K562 (cell line): ENCODE measurements around the gene MVB12B. TPM values are rescaled to one million over a fixed set of nuclear protein-coding genes. Genes with fewer than 3 reads are reported as not detected.

Source experiments
- ATAC-seq: fragments of 200-7000 bp; cut with Tn5 transposase; 3 replicates; pipeline ENCODE4 v1.9.1; 2020; ENCODE audit warnings: moderate library complexity
- BruUV-seq: library from RNA; stranded (reverse); fragments of 400-500 nt; replicated peaks from 2 replicates; lab custom pipeline; 2021; lab: Mats Ljungman, UMichigan
- CTCF ChIA-PET: fragments of 300-600 bp; formaldehyde crosslinking; extraction: SDS; loops from one replicate; lab custom pipeline; 2021; ENCODE audit warnings: low intra/inter-chr PET ratio; lab: Yijun Ruan, JAX
- POLR2A ChIA-PET: fragments of 300-600, 350-650 bp; sonication (Branson Sonifier 250); formaldehyde crosslinking; extraction: SDS; loops from one replicate; lab custom pipeline; 2021; ENCODE audit warnings: antibody characterized with exemption, inconsistent platforms; lab: Yijun Ruan, JAX
- DNase-seq, 4 experiments: peaks; one replicate each; pipeline versions ENCODE4 v3.0.0 to v3.0.0-alpha.2; 2011 to 2018; ENCODE audit warnings: low spot score in 3 of 4, mixed read lengths in 3 of 4; ENCODE audit errors: extremely low read depth in 1 of 4
- FAIRE-seq: peaks from 2 replicates; lab custom pipeline; 2011; peaks lifted over from hg19 to GRCh38; lab: Jason Lieb, UNC
- H2AFZ ChIP-seq: 2 replicates; pipeline ENCODE4 v1.6.0; 2011; ENCODE audit warnings: low read depth, low read length, control low read depth, inconsistent platforms
- H3K27ac ChIP-seq: fragments of 200-600 bp; 3 replicates; pipeline ENCODE4 v1.8.0; 2011; ENCODE audit warnings: low read depth, mild to moderate bottlenecking, control low read depth, inconsistent platforms, low read length, moderate library complexity, mixed read lengths; ENCODE audit errors: extremely low read depth
- H3K27me3 ChIP-seq, 2 experiments: fragments of 300-600 bp in 1 of 2; 2 replicates in 1 of 2; 3 replicates in 1 of 2; pipeline versions ENCODE4 v1.6.0 to v1.8.0; 2011; ENCODE audit warnings: inconsistent platforms in 2 of 2, low read length in 2 of 2, mild to moderate bottlenecking in 1 of 2, mixed read lengths in 1 of 2, moderate library complexity in 1 of 2; ENCODE audit not compliant: control insufficient read depth in 2 of 2, insufficient read depth in 2 of 2
- H3K36me3 ChIP-seq: fragments of 300-600 bp; 3 replicates; pipeline ENCODE4 v1.8.0; 2011; ENCODE audit warnings: mild to moderate bottlenecking, low read length, inconsistent platforms; ENCODE audit not compliant: control insufficient read depth, insufficient read depth
- H3K4me1 ChIP-seq, 2 experiments: fragments of 200-600 bp in 1 of 2; replicated peaks in 1 of 2; 2 replicates in 1 of 2; 3 replicates in 1 of 2; pipeline versions ENCODE4 v1.5.1 to v1.8.0; 2011; ENCODE audit warnings: inconsistent platforms in 2 of 2, low read length in 2 of 2, mild to moderate bottlenecking in 1 of 2, mixed read lengths in 1 of 2, moderate library complexity in 1 of 2; ENCODE audit not compliant: control insufficient read depth in 2 of 2, insufficient read depth in 2 of 2
- H3K4me2 ChIP-seq: 2 replicates; pipeline ENCODE4 v1.6.1; 2011; ENCODE audit warnings: low read length, control low read depth, inconsistent platforms, mixed read lengths; ENCODE audit not compliant: insufficient read depth
- H3K4me3 ChIP-seq: fragments of 200-600 bp; sonication (generic), shearing (Covaris generic); 2 replicates; pipeline ENCODE4 v1.5.1; 2016; ENCODE audit warnings: control low read depth, inconsistent platforms
- H3K79me2 ChIP-seq: fragments of 200-600 bp; 3 replicates; pipeline ENCODE4 v1.8.0; 2011; ENCODE audit warnings: low read length, inconsistent platforms; ENCODE audit not compliant: control insufficient read depth, insufficient read depth
- H3K9ac ChIP-seq, 2 experiments: 2 replicates each; pipeline versions ENCODE4 v1.6.0 to v1.6.1; 2011; ENCODE audit warnings: low read depth in 2 of 2, low read length in 2 of 2, control low read depth in 1 of 2, inconsistent platforms in 1 of 2, mild to moderate bottlenecking in 1 of 2, mixed read lengths in 1 of 2; ENCODE audit not compliant: insufficient read depth in 1 of 2
- H3K9me1 ChIP-seq: one replicate; pipeline ENCODE4 v1.6.0; 2011; ENCODE audit warnings: inconsistent platforms, mild to moderate bottlenecking, low read length, moderate library complexity; ENCODE audit not compliant: control insufficient read depth, insufficient read depth
- H3K9me3 ChIP-seq: replicated peaks from 2 replicates; pipeline ENCODE4 v1.5.1; 2011; ENCODE audit warnings: low read depth, low read length, inconsistent platforms; ENCODE audit not compliant: control insufficient read depth, insufficient read depth
- H4K20me1 ChIP-seq: replicated peaks from 2 replicates; pipeline ENCODE4 v1.6.1; 2011; ENCODE audit warnings: low read length, inconsistent platforms, mixed read lengths; ENCODE audit not compliant: control insufficient read depth, insufficient read depth
- PTRF ChIP-seq: fragments of 450-650 bp; IDR thresholded peaks from 2 replicates; pipeline ENCODE4 v1.6.1; 2016; ENCODE audit warnings: mild to moderate bottlenecking, missing genetic modification characterization, missing compliant biosample characterization
- ZBTB40 ChIP-seq, 2 experiments: fragments of 450-650 bp in 1 of 2; sonication (generic) in 1 of 2; formaldehyde crosslinking in 1 of 2; IDR thresholded peaks; 2 replicates each; pipeline versions ENCODE4 v1.7.1 to v1.9.0; 2016 to 2022; ENCODE audit warnings: inconsistent platforms in 1 of 2, mild to moderate bottlenecking in 1 of 2, missing genetic modification reagents in 1 of 2
- ZBTB8A ChIP-seq: fragments of 450-650 bp; IDR thresholded peaks from 2 replicates; pipeline ENCODE4 v1.6.1; 2018; ENCODE audit warnings: mild to moderate bottlenecking, moderate library complexity; ENCODE audit not compliant: partially characterized antibody
- ZNF76 ChIP-seq: fragments of 250-450 bp; sonication (Bioruptor Pico); IDR thresholded peaks from 2 replicates; pipeline ENCODE4 v1.4.0; 2020; ENCODE audit warnings: mild to moderate bottlenecking, moderate library complexity, borderline replicate concordance
- WGBS: fragments of 100-300 bp; shearing (Covaris generic); methylation state at CpG from one replicate; pipeline ENCODE4 v1.1.6; 2016; ENCODE audit warnings: low coverage, mixed read lengths; ENCODE audit not compliant: insufficient coverage; ENCODE audit errors: missing lambda C conversion rate; 5-methylcytosine and 5-hydroxymethylcytosine counted together
- in situ Hi-C: fragments of 300-500 bp; cut with MboI; formaldehyde crosslinking; loops from 4 replicates; pipeline ENCODE4 v1.15.0; 2018; ENCODE audit warnings: inconsistent platforms, mixed read lengths
- intact Hi-C: fragments of 100-400 bp; cut with micrococcal nuclease; formaldehyde crosslinking; loops from 2 replicates; pipeline ENCODE4 v1.14.2; 2022
- polyA plus RNA-seq, 8 experiments: library from polyadenylated mRNA; depleted of rRNA in 4 of 8; stranded (reverse) in 5 of 8; unstranded in 3 of 8; fragments of >200 nt; fragmentation: Nextera tagmentation in 2 of 8; fragmentation: Illumina TruSeq in 1 of 8; extraction: Ambion mirVana in 2 of 8; extraction: Trizol in 1 of 8; gene quantifications; 2 replicates each; pipeline versions ENCODE4 v1.2.1 to v1.2.3, GENCODE V29; 2011 to 2014; ENCODE audit warnings: inconsistent platforms in 1 of 8, missing spikeins in 1 of 8
- total RNA-seq, 7 experiments: library from RNA; depleted of rRNA in 6 of 7; stranded (reverse); fragments of >200 nt in 6 of 7; fragmentation: Illumina TruSeq in 2 of 7; extraction: Trizol in 2 of 7; gene quantifications; 2 replicates each; pipeline versions ENCODE4 v1.2.1 to v1.2.3, GENCODE V29; 2011 to 2021; ENCODE audit warnings: low replicate concordance in 1 of 7

The MVB12B gene
- total and polyA plus RNA-seq, 9 of the 15 experiments (the other 6 are each of a cell fraction or from before 2014, with no cell fraction given), result not detected

- H3K36me3 ChIP-seq, result no peaks in the 10 kb centered on the region
- H3K9ac ChIP-seq, result no peak overlapping the region
- no peaks in the 10 kb centered on the region for H3K9me1 ChIP-seq
- BruUV-seq, result no TSS peak
- no peak overlapping the region for H3K4me2 ChIP-seq
- H3K4me3 ChIP-seq, result no peak overlapping the region
- peaks cover 0 to 6% of the 10 kb centered on the region in 2 experiments; a peak in 1 of 5 replicates for H3K4me1 ChIP-seq
- intact Hi-C loops, result loop anchor here (5.0 kb wide), 2 partner anchors 97 to 992 kb away; no protein-coding TSS in a partner anchor
- H4K20me1 ChIP-seq, result peaks cover 28% of the 10 kb centered on the region
- 1% methylated on average over 8 of the region's 8 CpGs for WGBS
- no peaks in the 10 kb centered on the region; the same call in 1 of the 2 replicates for H3K9me3 ChIP-seq
- FAIRE-seq, result no peak
- no peaks in the 10 kb centered on the region for H3K79me2 ChIP-seq
- DNase-seq, result no peak
- no peak for TF ChIP-seq PTRF (tag)
- TF ChIP-seq, all 486 proteins: peak for 0
- ChIA-PET POLR2A (interaction anchor here (1.1 kb wide), 1 partner anchor 92 kb away, joined by 3 read pairs; no protein-coding TSS in a partner anchor), CTCF (interaction anchor here (0.8 kb wide), 1 partner anchor 991 kb away, joined by 5 read pairs; no protein-coding TSS in a partner anchor)
- ATAC-seq, result no peak
- in situ Hi-C loops, result loop anchor here (10.0 kb wide), 1 partner anchor 994 kb away; no protein-coding TSS in a partner anchor
- H3K27me3 ChIP-seq, result peaks cover 25 to 78% of the 10 kb centered on the region in 2 experiments; a peak in 4 of 5 replicates
- H3K27ac ChIP-seq, result no peak overlapping the region
- no peak overlapping the region for H2AFZ ChIP-seq
Measured at GRCh38 chr9:126399251-126399650, 72.6 kb downstream of the MVB12B start.

- no peak overlapping the region for H3K9ac ChIP-seq
- no peak overlapping the region for H3K27ac ChIP-seq
- ChIA-PET POLR2A (interaction anchor here (1.1 kb wide), 1 partner anchor 91 kb away, joined by 3 read pairs; no protein-coding TSS in a partner anchor), CTCF (no interaction called here)
- peaks cover 0 to 6% of the 10 kb centered on the region in 2 experiments; a peak in 1 of 5 replicates for H3K4me1 ChIP-seq
- H2AFZ ChIP-seq, result no peak overlapping the region
- no peak overlapping the region for H3K4me3 ChIP-seq
- no peak overlapping the region for H3K4me2 ChIP-seq
- no TSS peak for BruUV-seq
- H3K9me1 ChIP-seq, result no peaks in the 10 kb centered on the region
- 4% methylated on average over 10 of the region's 10 CpGs for WGBS
- H4K20me1 ChIP-seq, result peaks cover 28% of the 10 kb centered on the region
- H3K79me2 ChIP-seq, result no peaks in the 10 kb centered on the region
- H3K36me3 ChIP-seq, result no peaks in the 10 kb centered on the region
- no peaks in the 10 kb centered on the region; the same call in 1 of the 2 replicates for H3K9me3 ChIP-seq
- in situ Hi-C loops, result loop anchor here (10.0 kb wide), 1 partner anchor 995 kb away; no protein-coding TSS in a partner anchor
- DNase-seq, result no peak
- peaks cover 29 to 80% of the 10 kb centered on the region in 2 experiments for H3K27me3 ChIP-seq
- intact Hi-C loops, result loop anchor here (5.0 kb wide), 2 partner anchors 97 to 992 kb away; no protein-coding TSS in a partner anchor
- no peak for FAIRE-seq
- ATAC-seq, result no peak
- TF ChIP-seq ZBTB8A (no peak), ZBTB40 (IDR thresholded peaks at IDR 0.05) (no peak), ZBTB40 (CRISPR knock-in tag; IDR thresholded peaks at IDR 0.05) (no peak), ZNF76 (CRISPR knock-in tag) (no peak)
Measured at GRCh38 chr9:126399789-126400188, 73.2 kb downstream of the MVB12B start.
